Measurements from ENCODE around the gene SLC29A4. TPM values are rescaled to one million over a fixed set of nuclear protein-coding genes. Genes with fewer than 3 reads are reported as not detected.

Gene SLC29A4
- total RNA-seq, 3 donors from 2014 or later, result 5.4 to 7.4 (median 5.5) TPM

- intact Hi-C loops (cut with DNase I, micrococcal nuclease), result no loop called here
- Histone ChIP-seq H3K9me3 (no peaks in the 10 kb centered on the region), H3K4me3 (no peak overlapping the region), H3K36me3 (ENCODE audit: low read depth) (no peaks in the 10 kb centered on the region), H3K4me1 (ENCODE audit: low read depth) (peaks cover 21% of the 10 kb centered on the region)
- DNase-seq (no peak), ATAC-seq (no peak)
- TF ChIP-seq CTCF (IDR thresholded peaks at IDR 0.05), result no peak
Measured at GRCh38 chr7:5350600-5351385, 68.0 kb downstream of the SLC29A4 start.

GRCh38 chr7:5351507-5352265 is 68.9 kb downstream of the SLC29A4 start:
- H3K36me3 ChIP-seq (ENCODE audit: low read depth), result peaks cover 4% of the 10 kb centered on the region
- no peak overlapping the region for H3K4me3 ChIP-seq
- ATAC-seq, result no peak
- H3K9me3 ChIP-seq, result no peaks in the 10 kb centered on the region
- peaks cover 21% of the 10 kb centered on the region for H3K4me1 ChIP-seq (ENCODE audit: low read depth)
- no peak for TF ChIP-seq CTCF (IDR thresholded peaks at IDR 0.05)
- intact Hi-C loops (cut with DNase I, micrococcal nuclease), result no loop called here
- DNase-seq, result no peak

GRCh38 chr7:5352440-5353010 is 69.8 kb downstream of the SLC29A4 start:
- Histone ChIP-seq H3K9me3 (no peaks in the 10 kb centered on the region), H3K4me3 (no peak overlapping the region), H3K36me3 (ENCODE audit: low read depth) (peaks cover 4% of the 10 kb centered on the region), H3K4me1 (ENCODE audit: low read depth) (peaks cover 21% of the 10 kb centered on the region)
- TF ChIP-seq CTCF (IDR thresholded peaks at IDR 0.05), result no peak
- DNase-seq (no peak), ATAC-seq (no peak)
- intact Hi-C loops (cut with DNase I, micrococcal nuclease), result no loop called here

- no peak for TF ChIP-seq CTCF (IDR thresholded peaks at IDR 0.05)
- peak; percentile 81 to 87 (median 86) for DNase-seq
- peak; percentile 91 for ATAC-seq
- Histone ChIP-seq H3K9me3 (no peaks in the 10 kb centered on the region), H3K4me3 (no peak overlapping the region), H3K36me3 (ENCODE audit: low read depth) (peaks cover 4% of the 10 kb centered on the region), H3K4me1 (ENCODE audit: low read depth) (peaks cover 21% of the 10 kb centered on the region)
- intact Hi-C loops (cut with DNase I, micrococcal nuclease), result no loop called here
Measured at GRCh38 chr7:5354460-5355232, 71.9 kb downstream of the SLC29A4 start.

Other genes with a start within 250 kb of the SLC29A4 start
- 10 to 100 TPM in 2 of 3 donors, 1 to 10 TPM in 1; 9.3 to 15.3 (median 12.6) TPM for gene RBAK, start 237.1 kb upstream of the SLC29A4 start, total RNA-seq
- 10 to 100 TPM; 43.4 to 55.2 (median 54.6) TPM for gene WIPI2, start 92.7 kb upstream of the SLC29A4 start, total RNA-seq
- gene TNRC18, start 140.9 kb downstream of the SLC29A4 start, total RNA-seq, result 100 to 1,000 TPM in 2 of 3 donors, 10 to 100 TPM in 1; 94.0 to 170 (median 112) TPM
- 10 to 100 TPM in 1 of 3 donors, 1 to 10 TPM in 2; 8.5 to 10.5 (median 9.8) TPM for gene FBXL18, start 230.9 kb downstream of the SLC29A4 start, total RNA-seq
- gene ACTB, start 247.7 kb downstream of the SLC29A4 start, total RNA-seq, result 1,000 to 10,000 TPM; 4,159 to 6,919 (median 5,576) TPM

Measured in mucosa of descending colon (tissue), 3 donors.